Transverse colon (tissue), 4 donors: Measurements from ENCODE around the gene SEMA3F. TPM values are rescaled to one million over a fixed set of nuclear protein-coding genes. Genes with fewer than 3 reads are reported as not detected.

ENCODE experiments used
- DNase-seq: peaks from one replicate; pipeline ENCODE4 v3.0.0-alpha.2; 2019
- H3K27ac ChIP-seq, 4 donors: fragments of 200-600 bp; sonication (generic); 2 replicates each; pipeline ENCODE4 v1.5.1; 2016 to 2018; ENCODE audit warnings: inconsistent platforms in 4 of 4
- H3K27me3 ChIP-seq: fragments of 200-600 bp; sonication (generic); 2 replicates; pipeline ENCODE4 v1.5.1; 2017; ENCODE audit warnings: inconsistent platforms
- H3K36me3 ChIP-seq, 4 donors: fragments of 200-600 bp; sonication (generic); 2 replicates each; pipeline ENCODE4 v1.5.1; 2017 to 2019; ENCODE audit warnings: inconsistent platforms in 4 of 4
- H3K4me1 ChIP-seq, 4 donors: fragments of 200-600 bp; sonication (generic); 2 replicates each; pipeline ENCODE4 v1.5.1; 2017 to 2020; ENCODE audit warnings: inconsistent platforms in 4 of 4
- H3K4me3 ChIP-seq, 4 donors: fragments of 200-600 bp; sonication (generic); 1 replicate in 1 of 4; 2 replicates in 3 of 4; pipeline versions ENCODE4 v1.5.1 to v1.6.1; 2017 to 2019; ENCODE audit warnings: inconsistent platforms in 4 of 4
- H3K9me3 ChIP-seq, 2 donors: fragments of 200-600 bp; sonication (generic); 2 replicates each; pipeline ENCODE4 v1.5.1; 2017 to 2019; ENCODE audit warnings: inconsistent platforms in 2 of 2
- CTCF ChIP-seq, 5 experiments: fragments of 200-600 bp in 3 of 5; fragments of 450-650 bp in 2 of 5; sonication (generic) in 3 of 5; IDR thresholded peaks; 1 replicate in 2 of 5; 2 replicates in 3 of 5; pipeline ENCODE4 v1.5.1; 2016 to 2017; ENCODE audit warnings: antibody characterized with exemption in 5 of 5, inconsistent platforms in 3 of 5, mild to moderate bottlenecking in 2 of 5, moderate library complexity in 1 of 5
- EP300 ChIP-seq: sonication (generic); formaldehyde crosslinking; IDR thresholded peaks from one replicate; pipeline ENCODE4 v1.6.1; 2017; ENCODE audit warnings: antibody characterized with exemption, low read depth
- POLR2A ChIP-seq: fragments of 450-650 bp; IDR thresholded peaks from one replicate; pipeline ENCODE4 v1.6.1; 2016; ENCODE audit warnings: antibody characterized with exemption, mild to moderate bottlenecking, moderate library complexity
- POLR2AphosphoS5 ChIP-seq, 3 donors: sonication (generic); formaldehyde crosslinking; IDR thresholded peaks; one replicate each; pipeline ENCODE4 v1.6.1; 2016; ENCODE audit warnings: antibody characterized with exemption in 3 of 3
- WGBS, 2 donors: methylation state at CpG; one replicate each; pipeline ENCODE4 v1.1.5; 2018; ENCODE audit warnings: low coverage in 1 of 2; 5-methylcytosine and 5-hydroxymethylcytosine counted together
- in situ Hi-C, 4 donors: fragments of 200-750 bp; cut with MboI; loops; one replicate each; pipeline versions ENCODE4 v1.15.0 to v1.15.1; 2017; ENCODE audit warnings: low sequenced_read_pairs in 3 of 4, low pct_ligation_motif_present in 1 of 4, low pct_unique_long_range_greater_than_20kb in 1 of 4
- intact Hi-C: fragments of 100-400 bp; cut with DNase I; formaldehyde crosslinking; loops from one replicate; pipeline ENCODE4 v1.15.1; 2023; ENCODE audit warnings: low total_unique reads
- total RNA-seq, 4 donors: library from RNA; depleted of rRNA; stranded (reverse); fragments of >200 nt; gene quantifications; one replicate each; pipeline ENCODE4 v1.1.0, GENCODE V29; 2016

The SEMA3F gene
- total RNA-seq, 4 donors from 2014 or later: 1.9 to 30.6 (median 3.8) TPM

GRCh38 chr3:50211930-50212329, 56.8 kb downstream of the SEMA3F start:
- WGBS, 2 donors: 76% methylated on average over 2 of the region's 2 CpGs; no CpG with 5 or more reads in 1 of the 2 donors
- no peaks in the 10 kb centered on the region for H3K4me1 ChIP-seq
- in situ Hi-C loops: no loop called here
- no peak overlapping the region for H3K27ac ChIP-seq
- H3K9me3 ChIP-seq: no peaks in the 10 kb centered on the region
- intact Hi-C loops: no loop called here
- no peak overlapping the region for H3K4me3 ChIP-seq
- TF ChIP-seq CTCF (IDR thresholded peaks at IDR 0.05) (no peak), EP300 (no peak), POLR2AphosphoS5 (IDR thresholded peaks at IDR 0.05) (no peak), POLR2A (no peak)
- no peak for DNase-seq
- H3K36me3 ChIP-seq: no peaks in the 10 kb centered on the region
- peaks cover 3% of the 10 kb centered on the region for H3K27me3 ChIP-seq

GRCh38 chr3:50212502-50212901, 57.4 kb downstream of the SEMA3F start:
- Histone ChIP-seq H3K27ac (no peak overlapping the region), H3K4me3 (no peak overlapping the region), H3K9me3 (no peaks in the 10 kb centered on the region), H3K4me1 (no peaks in the 10 kb centered on the region), H3K36me3 (no peaks in the 10 kb centered on the region), H3K27me3 (no peaks in the 10 kb centered on the region)
- no peak for DNase-seq
- in situ Hi-C loops (no loop called here), intact Hi-C loops (no loop called here)
- TF ChIP-seq POLR2A (no peak), CTCF (IDR thresholded peaks at IDR 0.05) (no peak), EP300 (no peak), POLR2AphosphoS5 (IDR thresholded peaks at IDR 0.05) (no peak)
- 80 to 100% methylated on average over 1 to 4 of the region's 4 CpGs for WGBS, 2 donors

- in situ Hi-C loops: no loop called here
- no peaks in the 10 kb centered on the region for H3K4me1 ChIP-seq
Measured at GRCh38 chr3:50212971-50213370, 57.8 kb downstream of the SEMA3F start.

GRCh38 chr3:50213373-50213772, 58.2 kb downstream of the SEMA3F start:
- no peaks in the 10 kb centered on the region for H3K9me3 ChIP-seq
- H3K27me3 ChIP-seq: no peaks in the 10 kb centered on the region
- in situ Hi-C loops: no loop called here
- no peak for TF ChIP-seq POLR2A
- TF ChIP-seq EP300: no peak
- no peak for TF ChIP-seq POLR2AphosphoS5 (IDR thresholded peaks at IDR 0.05)
- no peak for TF ChIP-seq CTCF (IDR thresholded peaks at IDR 0.05)
- intact Hi-C loops: no loop called here
- H3K36me3 ChIP-seq: no peaks in the 10 kb centered on the region
- 58% methylated on average over 12 of the region's 12 CpGs; no CpG with 5 or more reads in 1 of the 2 donors for whole genome bisulfite sequencing, 2 donors
- H3K4me3 ChIP-seq: no peak overlapping the region
- DNase-seq: no peak
- no peak overlapping the region for H3K27ac ChIP-seq
- no peaks in the 10 kb centered on the region for H3K4me1 ChIP-seq

More at GRCh38 chr3:50212971-50213370, 57.8 kb downstream of the SEMA3F start:
- DNase-seq: no peak
- H3K27me3 ChIP-seq: no peaks in the 10 kb centered on the region
- H3K9me3 ChIP-seq: no peaks in the 10 kb centered on the region
- WGBS, 2 donors: 85% methylated on average over 3 of the region's 3 CpGs; no CpG with 5 or more reads in 1 of the 2 donors
- no peaks in the 10 kb centered on the region for H3K36me3 ChIP-seq
- H3K27ac ChIP-seq: no peak overlapping the region
- intact Hi-C loops: no loop called here
- TF ChIP-seq EP300: no peak
- no peak for TF ChIP-seq POLR2A
- no peak for TF ChIP-seq POLR2AphosphoS5 (IDR thresholded peaks at IDR 0.05)
- TF ChIP-seq CTCF (IDR thresholded peaks at IDR 0.05): no peak
- no peak overlapping the region for H3K4me3 ChIP-seq
